K562 (cell line): Measurements from ENCODE around the gene DNAJC11.

Experiments used
- CEBPB ChIP-seq: fragments of 450-650 bp; IDR thresholded peaks from 2 replicates; pipeline ENCODE4 v1.6.1; 2016; ENCODE audit warnings: missing genetic modification characterization, missing compliant biosample characterization
- CREB1 ChIP-seq, 2 experiments: sonication (generic) in 1 of 2; formaldehyde crosslinking in 1 of 2; IDR thresholded peaks; 2 replicates each; pipeline versions ENCODE4 v1.6.1 to v1.8.0; 2012 to 2022; ENCODE audit warnings: inconsistent platforms in 1 of 2, mild to moderate bottlenecking in 1 of 2, missing genetic modification reagents in 1 of 2, moderate library complexity in 1 of 2
- CTCF ChIP-seq, 3 experiments: IDR thresholded peaks in 2 of 3; conservative IDR thresholded peaks in 1 of 3; 2 replicates each; pipeline ENCODE4 v1.5.1; 2011 to 2012; ENCODE audit warnings: low read length in 3 of 3, mild to moderate bottlenecking in 3 of 3, control low read depth in 2 of 3, improper control_type of control experiment in 1 of 3, inconsistent platforms in 1 of 3, low read depth in 1 of 3, mixed read lengths in 1 of 3, moderate library complexity in 1 of 3; ENCODE audit not compliant: insufficient read depth in 2 of 3
- FOXP1 ChIP-seq: sonication (generic); formaldehyde crosslinking; IDR thresholded peaks from 2 replicates; pipeline ENCODE4 v1.8.0; 2022; ENCODE audit warnings: mild to moderate bottlenecking, missing genetic modification reagents
- HDAC6 ChIP-seq: IDR thresholded peaks from 2 replicates; pipeline ENCODE4 v1.6.1; 2012; ENCODE audit warnings: low read depth, mild to moderate bottlenecking, control low read depth, inconsistent platforms, low read length, moderate library complexity
- POLR2A ChIP-seq: fragments of 450-650 bp; conservative IDR thresholded peaks from 2 replicates; pipeline ENCODE4 v1.6.1; 2016
- POLR2G ChIP-seq: fragments of 200-400 bp; formaldehyde crosslinking; IDR thresholded peaks from 2 replicates; pipeline ENCODE4 v1.6.1; 2017; ENCODE audit warnings: low read depth, mild to moderate bottlenecking, antibody characterized with exemption, low read length, moderate library complexity
- RBBP5 ChIP-seq: fragments of 200-600 bp; sonication (generic); IDR thresholded peaks from 2 replicates; pipeline ENCODE4 v1.6.1; 2012; ENCODE audit warnings: borderline replicate concordance, mild to moderate bottlenecking, low read length, control low read depth, inconsistent platforms; ENCODE audit not compliant: insufficient read depth, poor library complexity, severe bottlenecking
- YY1 ChIP-seq, 3 experiments: IDR thresholded peaks; 2 replicates each; pipeline ENCODE4 v1.6.1; 2011; ENCODE audit warnings: low read length in 2 of 3, mild to moderate bottlenecking in 2 of 3, moderate library complexity in 2 of 3, borderline replicate concordance in 1 of 3, control low read depth in 1 of 3, low read depth in 1 of 3; ENCODE audit not compliant: insufficient read depth in 3 of 3, insufficient replicate concordance in 2 of 3, control insufficient read depth in 1 of 3, insufficient read length in 1 of 3; ENCODE audit errors: extremely low read depth in 1 of 3
- ZNF512 ChIP-seq: IDR thresholded peaks from 2 replicates; pipeline ENCODE4 v1.6.1; 2016; ENCODE audit warnings: missing genetic modification characterization, missing compliant biosample characterization
- TF ChIP-seq, protein P1 (sequence below): sonication (generic); formaldehyde crosslinking; IDR thresholded peaks from 2 replicates; pipeline ENCODE4 v1.5.0; 2020; ENCODE audit warnings: missing genetic modification reagents
- TF ChIP-seq, protein P2 (sequence below): fragments of 250-450 bp; sonication (Bioruptor Pico); IDR thresholded peaks from 2 replicates; pipeline ENCODE4 v1.5.0; 2020; ENCODE audit warnings: mild to moderate bottlenecking, borderline replicate concordance
- TF ChIP-seq, protein P3 (sequence below), 3 experiments: fragments of 200-800 bp in 1 of 3; sonication (Bioruptor generic) in 1 of 3; sonication (generic) in 1 of 3; formaldehyde crosslinking in 1 of 3; IDR thresholded peaks; 2 replicates each; pipeline versions ENCODE4 v1.6.1 to v1.8.0; 2016 to 2022; ENCODE audit warnings: mild to moderate bottlenecking in 2 of 3, missing compliant biosample characterization in 2 of 3, missing genetic modification characterization in 2 of 3, missing genetic modification reagents in 1 of 3
- TF ChIP-seq, protein P4 (sequence below): fragments of 250-450 bp; sonication (Bioruptor Pico); IDR thresholded peaks from 2 replicates; pipeline ENCODE4 v1.9.0; 2021; ENCODE audit warnings: mild to moderate bottlenecking, inconsistent platforms

- no peak for TF ChIP-seq POLR2A
- no peak for TF ChIP-seq ZNF512 (tag)
- no peak for TF ChIP-seq HDAC6
- TF ChIP-seq CTCF (IDR thresholded peaks at IDR 0.05 in 2 of 3, conservative IDR thresholded peaks at IDR 0.05 in 1 of 3; ENCODE audit: insufficient read depth in 2 of 3, low read depth in 1 of 3, low read length in 3 of 3): no peak
- TF ChIP-seq, protein P1, sequence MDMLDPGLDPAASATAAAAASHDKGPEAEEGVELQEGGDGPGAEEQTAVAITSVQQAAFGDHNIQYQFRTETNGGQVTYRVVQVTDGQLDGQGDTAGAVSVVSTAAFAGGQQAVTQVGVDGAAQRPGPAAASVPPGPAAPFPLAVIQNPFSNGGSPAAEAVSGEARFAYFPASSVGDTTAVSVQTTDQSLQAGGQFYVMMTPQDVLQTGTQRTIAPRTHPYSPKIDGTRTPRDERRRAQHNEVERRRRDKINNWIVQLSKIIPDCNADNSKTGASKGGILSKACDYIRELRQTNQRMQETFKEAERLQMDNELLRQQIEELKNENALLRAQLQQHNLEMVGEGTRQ (CRISPR knock-in tag): no peak
- TF ChIP-seq CREB1 (IDR thresholded peaks at IDR 0.05): no peak
- TF ChIP-seq CREB1 (CRISPR knock-in tag; IDR thresholded peaks at IDR 0.05): no peak
- TF ChIP-seq, protein P2, sequence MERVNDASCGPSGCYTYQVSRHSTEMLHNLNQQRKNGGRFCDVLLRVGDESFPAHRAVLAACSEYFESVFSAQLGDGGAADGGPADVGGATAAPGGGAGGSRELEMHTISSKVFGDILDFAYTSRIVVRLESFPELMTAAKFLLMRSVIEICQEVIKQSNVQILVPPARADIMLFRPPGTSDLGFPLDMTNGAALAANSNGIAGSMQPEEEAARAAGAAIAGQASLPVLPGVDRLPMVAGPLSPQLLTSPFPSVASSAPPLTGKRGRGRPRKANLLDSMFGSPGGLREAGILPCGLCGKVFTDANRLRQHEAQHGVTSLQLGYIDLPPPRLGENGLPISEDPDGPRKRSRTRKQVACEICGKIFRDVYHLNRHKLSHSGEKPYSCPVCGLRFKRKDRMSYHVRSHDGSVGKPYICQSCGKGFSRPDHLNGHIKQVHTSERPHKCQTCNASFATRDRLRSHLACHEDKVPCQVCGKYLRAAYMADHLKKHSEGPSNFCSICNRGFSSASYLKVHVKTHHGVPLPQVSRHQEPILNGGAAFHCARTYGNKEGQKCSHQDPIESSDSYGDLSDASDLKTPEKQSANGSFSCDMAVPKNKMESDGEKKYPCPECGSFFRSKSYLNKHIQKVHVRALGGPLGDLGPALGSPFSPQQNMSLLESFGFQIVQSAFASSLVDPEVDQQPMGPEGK (CRISPR knock-in tag): no peak
- no peak for TF ChIP-seq RBBP5
- no peak for TF ChIP-seq FOXP1 (CRISPR knock-in tag)
- TF ChIP-seq, protein P3, sequence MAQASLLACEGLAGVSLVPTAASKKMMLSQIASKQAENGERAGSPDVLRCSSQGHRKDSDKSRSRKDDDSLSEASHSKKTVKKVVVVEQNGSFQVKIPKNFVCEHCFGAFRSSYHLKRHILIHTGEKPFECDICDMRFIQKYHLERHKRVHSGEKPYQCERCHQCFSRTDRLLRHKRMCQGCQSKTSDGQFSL (CRISPR knock-in tag; IDR thresholded peaks at IDR 0.05): no peak
- TF ChIP-seq, protein P3 (tag; IDR thresholded peaks at IDR 0.05): no peak
- no peak for TF ChIP-seq YY1 (IDR thresholded peaks at IDR 0.05; ENCODE audit: borderline replicate concordance in 1 of 3, control insufficient read depth in 1 of 3, extremely low read depth in 1 of 3, insufficient read depth in 3 of 3, insufficient read length in 1 of 3, insufficient replicate concordance in 2 of 3, low read depth in 1 of 3, low read length in 2 of 3)
- TF ChIP-seq POLR2G: peak; percentile 75
- TF ChIP-seq CEBPB: no peak
- TF ChIP-seq, protein P4, sequence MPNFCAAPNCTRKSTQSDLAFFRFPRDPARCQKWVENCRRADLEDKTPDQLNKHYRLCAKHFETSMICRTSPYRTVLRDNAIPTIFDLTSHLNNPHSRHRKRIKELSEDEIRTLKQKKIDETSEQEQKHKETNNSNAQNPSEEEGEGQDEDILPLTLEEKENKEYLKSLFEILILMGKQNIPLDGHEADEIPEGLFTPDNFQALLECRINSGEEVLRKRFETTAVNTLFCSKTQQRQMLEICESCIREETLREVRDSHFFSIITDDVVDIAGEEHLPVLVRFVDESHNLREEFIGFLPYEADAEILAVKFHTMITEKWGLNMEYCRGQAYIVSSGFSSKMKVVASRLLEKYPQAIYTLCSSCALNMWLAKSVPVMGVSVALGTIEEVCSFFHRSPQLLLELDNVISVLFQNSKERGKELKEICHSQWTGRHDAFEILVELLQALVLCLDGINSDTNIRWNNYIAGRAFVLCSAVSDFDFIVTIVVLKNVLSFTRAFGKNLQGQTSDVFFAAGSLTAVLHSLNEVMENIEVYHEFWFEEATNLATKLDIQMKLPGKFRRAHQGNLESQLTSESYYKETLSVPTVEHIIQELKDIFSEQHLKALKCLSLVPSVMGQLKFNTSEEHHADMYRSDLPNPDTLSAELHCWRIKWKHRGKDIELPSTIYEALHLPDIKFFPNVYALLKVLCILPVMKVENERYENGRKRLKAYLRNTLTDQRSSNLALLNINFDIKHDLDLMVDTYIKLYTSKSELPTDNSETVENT: no peak
Observed at GRCh38 chr1:6588128-6588892, 113.3 kb downstream of the DNAJC11 start.
